KOPT-K1 (cell line): ENCODE measurements around the gene DAZAP1.
"Not testable (repeated sequence)": the region's sequence is repeated elsewhere in the genome, so short reads cannot be mapped to it uniquely, and the experiment has no call there.

Source experiments
- H3K27ac ChIP-seq: fragments of 200-600 bp; sonication (generic); 2 replicates; pipeline ENCODE4 v1.5.1; 2016; ENCODE audit warnings: antibody characterized with exemption, mild to moderate bottlenecking, low read depth, low read length; ENCODE audit not compliant: poor library complexity, severe bottlenecking
- H3K36me3 ChIP-seq: fragments of 200-600 bp; sonication (generic); 2 replicates; pipeline ENCODE4 v1.5.1; 2017; ENCODE audit warnings: antibody characterized with exemption, mild to moderate bottlenecking, low read length, moderate library complexity; ENCODE audit not compliant: insufficient read depth
- H3K9me3 ChIP-seq: fragments of 200-600 bp; sonication (generic); 2 replicates; pipeline ENCODE4 v1.5.1; 2017; ENCODE audit warnings: antibody characterized with exemption, low read length, mild to moderate bottlenecking; ENCODE audit not compliant: insufficient read depth, poor library complexity, severe bottlenecking

Gene DAZAP1

DNA sequence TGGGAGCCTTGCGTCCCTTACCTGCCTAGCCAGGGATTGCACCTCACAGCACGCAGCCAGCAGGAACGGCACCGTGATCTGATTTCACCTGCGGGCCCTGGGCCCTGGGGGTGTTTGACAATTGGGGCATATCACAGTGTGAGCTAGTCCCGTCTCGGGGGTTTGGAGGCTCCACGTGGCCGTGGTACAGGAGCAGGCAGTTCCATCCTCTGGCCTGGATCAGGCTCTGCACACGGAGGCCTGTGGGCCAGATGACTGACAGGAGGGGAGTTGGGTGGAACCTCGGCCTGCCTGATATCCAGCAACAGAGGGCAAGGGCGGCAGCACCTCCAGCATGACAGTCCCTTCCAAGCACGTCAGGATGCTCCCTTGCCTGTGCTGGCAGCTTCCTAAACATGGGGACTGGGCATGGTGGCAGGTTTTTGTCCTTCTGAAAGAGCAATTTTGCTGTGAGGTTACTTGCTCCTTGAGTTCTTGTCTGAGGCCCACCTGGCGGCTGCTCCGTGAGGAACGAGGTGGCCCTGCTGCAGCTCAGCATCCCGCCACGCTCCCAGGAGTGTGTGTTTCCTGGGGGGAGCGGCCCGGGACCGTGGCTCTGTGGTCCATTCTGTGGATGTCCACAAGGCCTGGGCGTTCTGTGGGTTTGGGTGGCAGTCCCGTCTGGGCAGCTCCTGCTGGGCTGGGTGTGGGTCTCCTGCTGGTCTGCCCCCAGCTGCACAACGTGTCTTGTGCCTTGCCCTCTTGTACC, 24.5 kb downstream of the DAZAP1 start:
- Histone ChIP-seq H3K27ac (no peak overlapping the region), H3K9me3 (no peaks in the 10 kb centered on the region), H3K36me3 (peaks cover 83% of the 10 kb centered on the region)

DNA sequence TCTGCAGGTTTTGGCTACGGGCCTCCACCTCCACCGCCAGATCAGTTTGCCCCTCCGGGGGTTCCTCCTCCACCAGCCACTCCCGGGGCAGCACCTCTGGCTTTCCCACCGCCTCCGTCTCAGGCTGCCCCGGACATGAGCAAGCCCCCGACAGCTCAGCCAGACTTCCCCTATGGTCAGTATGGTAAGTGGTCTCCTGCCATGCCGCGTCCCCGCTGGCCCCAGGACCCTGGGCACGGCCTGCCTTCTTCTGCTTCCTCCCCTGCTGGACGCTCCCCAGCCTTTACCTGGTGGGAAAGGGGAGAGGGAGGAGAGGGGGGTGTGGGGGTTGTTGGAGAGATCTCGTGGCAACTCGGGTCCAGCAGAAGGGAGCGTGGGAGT, 25.1 kb downstream of the DAZAP1 start:
- H3K36me3 ChIP-seq, result peaks cover 77% of the 10 kb centered on the region
- H3K9me3 ChIP-seq, result no peaks in the 10 kb centered on the region

DNA sequence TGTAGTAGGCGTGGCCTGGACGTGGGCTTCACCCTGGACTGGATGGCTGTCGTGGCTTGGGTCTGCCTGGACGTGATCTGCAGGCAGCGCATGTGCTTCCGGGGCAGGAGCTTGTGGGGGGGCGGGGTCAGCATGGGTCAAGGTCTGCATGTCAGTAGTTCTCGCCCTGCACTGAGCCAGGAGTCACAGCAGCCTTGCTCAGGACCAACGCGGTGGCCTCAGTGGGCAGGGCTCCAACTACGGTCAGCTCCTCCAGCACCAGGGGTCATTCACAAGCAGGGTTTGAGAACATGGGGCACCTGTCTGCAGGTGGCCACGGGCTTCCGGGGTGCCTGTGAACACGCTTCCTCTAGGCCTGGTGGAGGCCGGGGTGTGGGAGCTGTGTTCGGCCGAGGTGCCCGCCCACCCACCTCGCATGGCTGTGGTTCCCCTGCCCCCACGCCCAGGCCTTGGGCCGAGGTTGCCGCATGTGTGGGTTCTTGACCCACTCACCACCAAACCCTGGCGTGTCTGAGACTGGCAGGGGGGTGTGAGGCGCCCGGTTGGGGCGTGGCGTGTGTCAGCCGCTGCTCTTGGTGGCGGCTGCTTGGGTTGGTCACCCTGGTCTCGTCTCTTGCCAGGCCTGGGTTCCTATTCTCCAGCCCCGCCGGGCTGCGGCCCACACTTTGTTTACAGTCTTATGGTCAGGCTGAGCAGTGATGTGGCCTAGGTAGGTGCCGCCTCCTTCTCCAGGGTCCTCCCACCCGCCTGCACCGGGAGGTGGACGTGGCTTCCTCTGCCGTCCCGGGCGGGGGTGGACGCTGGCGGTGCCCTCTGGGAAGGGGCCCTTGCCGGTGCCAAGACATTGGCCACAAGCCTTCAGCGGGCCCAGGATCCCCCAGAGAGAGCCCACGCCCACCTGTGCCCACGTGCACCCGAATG, 26.0 kb downstream of the DAZAP1 start:
- Histone ChIP-seq H3K27ac (no peak overlapping the region), H3K9me3 (no peaks in the 10 kb centered on the region), H3K36me3 (peaks cover 68% of the 10 kb centered on the region)

More for the DNA sequence above, 25.1 kb downstream of the DAZAP1 start:
- no peak overlapping the region for H3K27ac ChIP-seq

DNA sequence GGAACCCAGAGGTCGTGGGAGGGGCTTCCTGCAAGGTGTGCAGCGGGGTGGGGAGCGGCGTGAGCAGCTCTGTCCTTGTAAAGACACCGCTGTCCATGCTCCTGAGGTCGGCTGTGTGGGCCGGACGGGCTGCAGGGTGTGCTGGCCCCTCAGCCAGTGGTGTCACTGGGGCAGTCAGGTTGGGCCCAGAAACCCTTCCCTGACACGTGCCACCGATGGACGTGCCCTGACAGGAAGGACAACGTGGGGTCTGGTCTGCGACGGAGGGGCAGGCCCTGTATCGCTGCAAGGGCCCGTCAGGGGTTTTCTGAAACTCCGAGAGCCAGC, 26.6 kb downstream of the DAZAP1 start:
- Histone ChIP-seq H3K9me3 (no peaks in the 10 kb centered on the region), H3K27ac (no peak overlapping the region), H3K36me3 (peaks cover 62% of the 10 kb centered on the region)

DNA sequence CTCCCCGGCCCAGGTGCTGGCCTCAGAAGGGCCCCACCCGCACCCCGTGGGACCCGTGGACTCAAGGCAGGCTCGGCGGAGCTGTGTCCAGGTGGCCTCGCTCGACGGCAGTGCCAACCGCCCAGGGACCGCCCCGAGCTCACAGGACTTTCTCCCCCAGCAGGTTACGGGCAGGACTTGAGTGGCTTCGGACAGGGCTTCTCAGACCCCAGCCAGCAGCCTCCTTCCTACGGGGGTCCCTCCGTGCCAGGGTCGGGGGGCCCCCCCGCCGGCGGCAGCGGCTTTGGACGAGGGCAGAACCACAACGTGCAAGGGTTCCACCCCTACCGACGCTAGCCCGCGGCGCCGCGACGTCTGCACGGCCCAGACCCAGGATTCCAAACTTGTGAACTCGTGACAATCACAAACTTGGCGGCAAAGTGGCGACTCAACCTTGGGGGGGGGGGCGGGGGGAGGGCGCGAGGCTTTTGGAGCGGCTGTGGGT, 27.2 kb downstream of the DAZAP1 start:
- no peaks in the 10 kb centered on the region for H3K9me3 ChIP-seq
- peaks cover 61% of the 10 kb centered on the region for H3K36me3 ChIP-seq
- no peak overlapping the region for H3K27ac ChIP-seq

DNA sequence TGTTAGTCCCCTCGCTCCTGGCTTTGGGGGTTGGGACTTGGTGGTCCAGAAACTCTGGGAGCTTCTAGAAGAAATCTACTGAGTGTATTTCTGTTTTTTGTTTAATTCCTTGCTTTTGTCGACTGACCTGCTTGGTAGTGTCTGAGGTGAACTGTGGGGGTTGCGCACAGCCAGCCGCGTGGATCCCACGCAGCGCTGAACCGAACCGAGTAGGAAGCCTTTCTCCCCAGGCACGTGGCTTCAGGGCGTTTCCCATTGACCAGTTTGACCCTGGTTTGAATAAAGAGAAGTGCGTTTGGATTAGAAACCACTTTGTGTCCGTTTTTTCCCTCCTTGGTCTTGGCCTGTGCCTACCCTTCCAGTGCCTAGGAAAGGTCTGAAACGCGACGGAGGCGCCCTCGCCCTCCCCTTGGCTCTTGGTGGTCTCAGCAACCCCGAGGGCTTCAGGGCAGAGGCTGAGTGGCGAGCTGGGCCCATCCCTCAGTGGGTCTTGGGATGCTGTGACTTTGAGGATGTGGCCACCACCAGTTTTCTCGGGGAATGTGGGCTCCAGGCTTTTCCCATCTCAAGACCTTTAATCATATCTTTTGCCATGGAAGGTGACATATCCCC, 28.1 kb downstream of the DAZAP1 start:
- Histone ChIP-seq H3K36me3 (peaks cover 61% of the 10 kb centered on the region), H3K9me3 (no peaks in the 10 kb centered on the region), H3K27ac (no peak overlapping the region)

DNA sequence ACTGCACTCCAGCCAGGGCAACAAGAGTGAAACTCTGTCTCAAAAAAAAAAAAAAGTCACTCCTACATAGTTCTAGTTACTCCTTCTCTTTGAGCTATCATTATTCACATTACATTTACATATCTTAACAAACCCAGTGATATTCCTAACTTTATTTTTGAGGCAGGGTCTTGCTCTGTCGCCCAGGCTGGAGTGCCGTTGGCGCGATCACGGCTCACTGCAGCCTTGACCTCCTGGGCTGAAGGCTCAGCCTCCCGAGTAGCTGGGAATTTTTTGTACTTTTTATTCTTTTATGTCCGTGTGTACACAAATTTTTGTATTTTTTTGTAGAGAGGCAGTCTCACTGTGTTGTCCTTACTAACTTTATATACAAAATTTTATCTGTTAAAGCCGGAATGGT, 30.2 kb downstream of the DAZAP1 start:
- Histone ChIP-seq H3K27ac (peak overlapping the region; percentile 91), H3K36me3 (peaks cover 67% of the 10 kb centered on the region), H3K9me3 (no peaks in the 10 kb centered on the region)

DNA sequence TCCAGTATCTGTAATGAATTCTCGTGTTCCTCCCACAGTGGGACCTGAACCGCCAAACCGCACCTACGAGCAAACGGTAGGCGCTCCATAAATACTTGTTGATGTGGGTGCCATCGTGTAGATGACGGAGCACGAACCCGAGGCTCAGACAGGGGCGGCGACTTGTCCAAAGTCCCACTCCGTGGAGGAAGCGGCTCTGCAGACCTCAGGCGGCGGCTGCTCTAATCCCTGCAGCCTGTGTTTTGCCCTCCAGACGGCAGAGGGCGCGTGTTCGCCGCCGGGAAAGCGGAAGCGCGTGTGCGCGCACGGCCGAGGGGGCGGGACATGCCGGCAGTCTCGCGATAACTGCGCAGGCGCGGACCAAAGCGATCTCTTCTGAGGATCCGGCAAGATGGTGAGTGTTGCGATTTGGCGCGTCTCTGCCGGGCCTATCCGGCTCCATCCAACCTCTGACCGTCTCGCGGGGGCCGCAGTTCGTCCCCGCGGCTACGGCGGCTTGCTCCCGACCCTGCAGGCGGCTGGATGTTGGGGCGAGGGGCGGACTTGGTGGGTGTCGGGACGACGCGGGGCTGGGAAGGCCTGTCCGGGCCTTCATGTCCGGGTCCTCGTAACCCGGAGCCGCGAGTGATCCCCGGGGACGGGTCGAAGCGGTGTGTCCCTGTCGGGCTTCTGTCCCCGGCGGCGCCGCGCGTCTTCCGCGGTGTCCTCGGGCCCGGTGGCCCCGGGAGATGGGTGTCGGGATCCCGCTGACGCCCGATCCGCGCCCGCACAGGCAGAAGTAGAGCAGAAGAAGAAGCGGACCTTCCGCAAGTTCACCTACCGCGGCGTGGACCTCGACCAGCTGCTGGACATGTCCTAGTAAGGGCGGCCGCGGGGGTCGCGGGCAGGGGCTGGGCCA, 30.9 kb downstream of the DAZAP1 start, which contains the start of gene RPS15:
Gene RPS15 (plus strand): TSS at position 362 of the 898 bp plus-strand sequence. CDS start 30 bp downstream, at position 392.
- peak within 1 kb of the TSS; percentile 91 for H3K27ac ChIP-seq
- peaks cover 66% of the 10 kb centered on the region for H3K36me3 ChIP-seq
- H3K9me3 ChIP-seq, result no peaks in the 10 kb centered on the region

DNA sequence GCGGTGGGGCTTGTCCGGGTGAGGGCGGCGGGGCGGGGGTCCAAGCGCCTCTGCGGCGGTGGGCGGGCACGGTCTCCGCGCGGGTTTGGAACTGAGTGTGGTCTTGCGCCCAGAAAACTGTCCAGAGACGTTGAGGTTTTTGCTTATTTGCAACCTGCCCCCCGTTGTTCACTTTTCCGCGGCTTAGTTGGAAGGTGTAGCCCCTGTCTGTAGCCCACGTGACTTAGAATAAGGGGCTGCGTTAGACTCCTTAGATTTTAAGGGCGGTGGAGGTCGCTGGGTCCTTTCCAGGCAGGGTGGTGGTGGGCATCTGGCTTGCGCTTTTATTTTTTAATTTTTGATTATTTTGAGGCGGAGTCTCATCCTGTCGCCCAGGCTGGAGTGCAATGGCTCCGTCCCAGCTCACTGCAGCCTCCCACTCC, 31.6 kb downstream of the DAZAP1 start:
- no peaks in the 10 kb centered on the region for H3K9me3 ChIP-seq
- peak overlapping the region; percentile 91 for H3K27ac ChIP-seq
- H3K36me3 ChIP-seq, result peaks cover 59% of the 10 kb centered on the region

DNA sequence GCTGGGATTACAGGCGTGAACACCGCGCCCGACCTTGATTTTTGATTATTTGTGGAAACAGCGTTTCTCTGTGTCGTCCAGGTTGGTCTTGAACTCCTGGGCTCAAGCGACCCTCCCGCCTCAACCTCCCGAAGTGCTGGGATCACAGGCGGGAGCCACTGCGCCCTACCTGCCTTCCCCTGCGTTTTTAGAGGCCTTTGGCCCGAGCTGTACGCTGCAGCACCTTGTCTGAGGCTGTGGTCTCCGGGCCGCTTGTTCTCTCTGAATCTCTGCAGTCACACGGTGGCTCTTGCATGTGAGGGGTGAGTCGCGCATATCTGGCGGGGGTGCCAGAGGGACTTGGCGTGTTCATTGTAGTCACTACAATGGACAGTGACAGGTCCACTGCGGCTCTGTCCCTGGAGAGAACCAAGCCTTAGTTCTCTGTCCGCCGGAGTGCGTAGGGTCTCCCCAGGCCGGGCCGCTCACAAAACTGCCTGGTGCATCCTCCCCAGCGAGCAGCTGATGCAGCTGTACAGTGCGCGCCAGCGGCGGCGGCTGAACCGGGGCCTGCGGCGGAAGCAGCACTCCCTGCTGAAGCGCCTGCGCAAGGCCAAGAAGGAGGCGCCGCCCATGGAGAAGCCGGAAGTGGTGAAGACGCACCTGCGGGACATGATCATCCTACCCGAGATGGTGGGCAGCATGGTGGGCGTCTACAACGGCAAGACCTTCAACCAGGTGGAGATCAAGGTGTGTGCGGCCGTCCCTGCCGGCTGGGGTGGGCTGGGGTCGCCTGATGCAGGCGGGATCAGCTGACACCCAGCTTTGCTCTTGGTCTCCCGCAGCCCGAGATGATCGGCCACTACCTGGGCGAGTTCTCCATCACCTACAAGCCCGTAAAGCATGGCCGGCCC, 32.4 kb downstream of the DAZAP1 start:
- H3K9me3 ChIP-seq, result not testable (repeated sequence)
- Histone ChIP-seq H3K27ac (peak overlapping the region; percentile 91), H3K36me3 (peaks cover 51% of the 10 kb centered on the region)

DNA sequence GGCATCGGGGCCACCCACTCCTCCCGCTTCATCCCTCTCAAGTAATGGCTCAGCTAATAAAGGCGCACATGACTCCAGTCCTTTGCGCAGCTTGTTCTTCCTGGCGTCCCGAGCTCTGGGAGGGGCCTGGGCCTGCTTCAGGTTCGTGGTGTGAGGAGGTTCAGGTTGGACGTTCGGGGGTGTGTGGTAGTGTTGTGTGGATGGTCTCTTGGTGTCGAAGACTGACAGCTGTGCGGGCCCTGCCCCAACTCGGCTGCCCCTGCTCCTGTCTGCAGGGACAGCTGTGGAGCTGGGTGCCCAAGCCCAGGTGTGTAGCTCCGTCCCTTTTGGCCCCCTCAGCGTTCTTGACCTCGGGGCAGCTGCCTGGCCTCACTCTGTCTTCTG, 33.0 kb downstream of the DAZAP1 start:
- Histone ChIP-seq H3K27ac (no peak overlapping the region), H3K9me3 (no peaks in the 10 kb centered on the region), H3K36me3 (peaks cover 44% of the 10 kb centered on the region)

DNA sequence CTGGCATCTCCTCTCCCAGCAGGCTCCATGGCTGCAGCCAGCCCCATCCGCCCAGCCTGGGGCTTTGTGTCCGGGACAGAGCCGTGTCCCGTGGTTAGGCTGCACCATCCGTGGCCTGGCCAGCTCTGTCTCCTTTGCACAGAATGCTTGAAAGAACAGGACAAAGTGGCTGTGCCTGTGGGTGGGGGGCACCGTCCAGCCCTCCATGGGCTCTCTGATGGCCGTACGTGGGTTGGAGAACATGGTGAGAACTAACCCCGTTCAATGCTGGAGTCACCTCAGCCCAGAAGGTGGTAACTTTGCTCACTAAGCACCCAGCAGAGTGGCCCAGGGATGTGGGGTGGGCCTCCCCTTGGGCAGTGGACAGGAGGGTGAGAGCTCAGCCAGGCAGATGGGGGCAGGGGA, 33.6 kb downstream of the DAZAP1 start:
- Histone ChIP-seq H3K27ac (no peak overlapping the region), H3K9me3 (no peaks in the 10 kb centered on the region), H3K36me3 (peaks cover 40% of the 10 kb centered on the region)

DNA sequence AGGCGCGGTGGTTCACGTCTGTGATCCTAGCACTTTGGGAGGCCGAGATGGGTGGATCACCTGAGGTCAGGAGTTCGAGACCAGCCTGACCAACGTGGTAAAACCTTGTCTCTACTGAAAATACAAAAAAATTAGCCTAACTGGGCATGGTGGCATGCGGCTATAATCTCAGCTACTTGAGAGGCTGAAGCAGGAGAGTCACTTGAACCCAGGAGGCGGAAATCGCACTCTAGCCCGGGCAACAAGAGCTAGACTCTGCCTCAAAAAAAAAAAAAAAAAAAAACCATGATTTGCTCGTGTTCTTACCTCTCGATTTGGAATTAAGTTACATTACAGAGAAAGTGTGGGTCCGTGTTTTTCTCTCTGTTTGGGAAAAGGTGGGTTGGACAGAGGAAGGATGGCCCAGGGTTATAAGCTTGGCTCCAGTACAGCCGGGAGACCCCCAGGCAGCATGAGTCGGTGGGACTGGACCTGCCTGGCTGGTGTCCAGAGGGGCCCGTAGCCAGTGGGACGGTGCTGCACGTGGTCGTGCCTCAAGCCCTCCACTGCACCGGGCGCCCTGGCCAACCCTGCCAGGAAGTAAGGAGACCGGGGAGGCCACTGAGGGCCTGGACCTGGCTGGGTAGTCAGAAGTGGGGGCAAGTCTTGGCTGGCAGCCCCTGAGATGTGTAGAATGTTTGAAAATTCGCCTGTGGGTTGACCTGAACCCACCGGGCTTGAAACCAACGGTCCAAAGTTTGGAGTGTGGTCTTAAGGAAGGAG, 34.5 kb downstream of the DAZAP1 start:
- Histone ChIP-seq H3K27ac (no peak overlapping the region), H3K36me3 (peaks cover 40% of the 10 kb centered on the region), H3K9me3 (no peaks in the 10 kb centered on the region)
